HFF-Myc (cell line): ENCODE measurements around the gene HAUS3.

Experiments
- DNase-seq: peaks from one replicate; pipeline ENCODE4 v3.0.0-alpha.2; 2011; ENCODE audit warnings: low read depth; ENCODE audit errors: extremely low read depth
- H3K4me3 ChIP-seq: replicated peaks from 2 replicates; pipeline ENCODE4 v1.5.1; 2011; ENCODE audit warnings: low read depth, mild to moderate bottlenecking, control low read depth, low read length
- CTCF ChIP-seq: IDR thresholded peaks from 2 replicates; pipeline ENCODE4 v1.5.1; 2012; ENCODE audit warnings: mild to moderate bottlenecking, low read depth, low read length, control low read depth; ENCODE audit errors: missing control alignments

Gene HAUS3

GRCh38 chr4:2287594-2287915 lies 45.6 kb upstream of the HAUS3 start:
- H3K4me3 ChIP-seq: no peak overlapping the region
- no peak for TF ChIP-seq CTCF
- DNase-seq: no peak

GRCh38 chr4:2286904-2287593 lies 45.1 kb upstream of the HAUS3 start:
- TF ChIP-seq CTCF: no peak
- no peak for DNase-seq
- H3K4me3 ChIP-seq: no peak overlapping the region

GRCh38 chr4:2285613-2286381 lies 43.9 kb upstream of the HAUS3 start:
- TF ChIP-seq CTCF: no peak
- H3K4me3 ChIP-seq: no peak overlapping the region
- DNase-seq: no peak

- no peak overlapping the region for H3K4me3 ChIP-seq
- TF ChIP-seq CTCF: no peak
- DNase-seq: no peak
These were observed 43.2 kb upstream of the HAUS3 start for GRCh38 chr4:2284934-2285612.

GRCh38 chr4:2284161-2284933 lies 42.4 kb upstream of the HAUS3 start:
- no peak overlapping the region for H3K4me3 ChIP-seq
- no peak for DNase-seq
- TF ChIP-seq CTCF: no peak

- no peak for TF ChIP-seq CTCF
- DNase-seq: no peak
- no peak overlapping the region for H3K4me3 ChIP-seq
These were observed 41.3 kb upstream of the HAUS3 start for GRCh38 chr4:2283199-2283711.
